Measurements from ENCODE around the gene CACNA1C.

DNA sequence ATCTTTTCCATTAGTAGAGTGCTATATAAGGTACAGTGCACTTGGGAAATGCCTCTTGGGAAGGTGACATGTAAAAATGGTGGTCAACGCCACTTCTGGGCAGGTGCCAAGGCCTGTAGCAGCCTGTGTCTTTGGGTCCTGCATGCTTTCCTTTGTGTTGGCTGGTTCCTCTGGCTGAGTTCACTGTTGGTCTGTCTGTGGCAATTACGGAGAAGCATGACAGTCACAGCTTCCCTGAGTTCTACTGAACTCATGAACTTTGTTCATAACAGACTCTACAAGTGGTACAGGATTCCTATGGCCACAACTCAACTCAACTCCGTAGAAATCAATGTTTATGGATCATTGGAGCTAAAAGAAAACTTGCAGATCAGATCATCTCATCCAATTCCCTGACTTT lies 98.0 kb downstream of the CACNA1C start:
- TF ChIP-seq, protein P1, sequence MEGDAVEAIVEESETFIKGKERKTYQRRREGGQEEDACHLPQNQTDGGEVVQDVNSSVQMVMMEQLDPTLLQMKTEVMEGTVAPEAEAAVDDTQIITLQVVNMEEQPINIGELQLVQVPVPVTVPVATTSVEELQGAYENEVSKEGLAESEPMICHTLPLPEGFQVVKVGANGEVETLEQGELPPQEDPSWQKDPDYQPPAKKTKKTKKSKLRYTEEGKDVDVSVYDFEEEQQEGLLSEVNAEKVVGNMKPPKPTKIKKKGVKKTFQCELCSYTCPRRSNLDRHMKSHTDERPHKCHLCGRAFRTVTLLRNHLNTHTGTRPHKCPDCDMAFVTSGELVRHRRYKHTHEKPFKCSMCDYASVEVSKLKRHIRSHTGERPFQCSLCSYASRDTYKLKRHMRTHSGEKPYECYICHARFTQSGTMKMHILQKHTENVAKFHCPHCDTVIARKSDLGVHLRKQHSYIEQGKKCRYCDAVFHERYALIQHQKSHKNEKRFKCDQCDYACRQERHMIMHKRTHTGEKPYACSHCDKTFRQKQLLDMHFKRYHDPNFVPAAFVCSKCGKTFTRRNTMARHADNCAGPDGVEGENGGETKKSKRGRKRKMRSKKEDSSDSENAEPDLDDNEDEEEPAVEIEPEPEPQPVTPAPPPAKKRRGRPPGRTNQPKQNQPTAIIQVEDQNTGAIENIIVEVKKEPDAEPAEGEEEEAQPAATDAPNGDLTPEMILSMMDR (conservative IDR thresholded peaks at IDR 0.05), result no peak
- no peak for TF ChIP-seq EZH2 (IDR thresholded peaks at IDR 0.05; ENCODE audit: low read depth)

Data from PC-9 (cell line).